Measurements from ENCODE around the gene SMAP1.
A peak's percentile ranks its signal among the peaks of the same experiment; 100 is the strongest.

Gene SMAP1

GRCh38 chr6:70844301-70844700 is 176.6 kb downstream of the SMAP1 start:
- no peak for DNase-seq

- DNase-seq, result no peak
Observed at GRCh38 chr6:70846207-70846835, 178.6 kb downstream of the SMAP1 start.

GRCh38 chr6:70847106-70848084 is 179.7 kb downstream of the SMAP1 start:
- DNase-seq, result no peak

- DNase-seq, result no peak
Observed at GRCh38 chr6:70849348-70850069, 181.8 kb downstream of the SMAP1 start.

GRCh38 chr6:70852667-70853246 is 185.1 kb downstream of the SMAP1 start:
- DNase-seq, result no peak

GRCh38 chr6:70857387-70858077 is 189.8 kb downstream of the SMAP1 start:
- DNase-seq, result no peak

GRCh38 chr6:70860045-70860444 is 192.4 kb downstream of the SMAP1 start:
- no peak for DNase-seq

- DNase-seq, result no peak
Observed at GRCh38 chr6:70860920-70861319, 193.2 kb downstream of the SMAP1 start.

- DNase-seq, result no peak
Observed at GRCh38 chr6:70863343-70863742, 195.7 kb downstream of the SMAP1 start.

- DNase-seq, result no peak
Observed at GRCh38 chr6:70864401-70864800, 196.7 kb downstream of the SMAP1 start.

GRCh38 chr6:70872469-70872868 is 204.8 kb downstream of the SMAP1 start:
- DNase-seq, result no peak

- DNase-seq, result no peak
Observed at GRCh38 chr6:70874181-70874913, 206.7 kb downstream of the SMAP1 start.

- no peak for DNase-seq
Observed at GRCh38 chr6:70879496-70879895, 211.8 kb downstream of the SMAP1 start.

GRCh38 chr6:70884074-70884983 is 216.6 kb downstream of the SMAP1 start:
- DNase-seq, result peak; percentile 69

- no peak for DNase-seq
Observed at GRCh38 chr6:70886071-70886470, 218.4 kb downstream of the SMAP1 start.

- no peak for DNase-seq
Observed at GRCh38 chr6:70886661-70887060, 219.0 kb downstream of the SMAP1 start.

GRCh38 chr6:70889270-70889669 is 221.6 kb downstream of the SMAP1 start:
- no peak for DNase-seq

GRCh38 chr6:70894001-70894400 is 226.3 kb downstream of the SMAP1 start:
- DNase-seq, result no peak

- no peak for DNase-seq
Observed at GRCh38 chr6:70900047-70900446, 232.4 kb downstream of the SMAP1 start.

GRCh38 chr6:70901324-70901723 is 233.6 kb downstream of the SMAP1 start:
- DNase-seq, result no peak
